NT2/D1 (cell line): ENCODE measurements around the gene P3H1.
"Not testable (repeated sequence)": the region's sequence is repeated elsewhere in the genome, so short reads cannot be mapped to it uniquely, and the experiment has no call there.

Experiments
- SUZ12 ChIP-seq: IDR thresholded peaks from 2 replicates; pipeline ENCODE4 v1.6.1; 2011; ENCODE audit not compliant: insufficient read length, insufficient read depth; ENCODE audit errors: extremely low read depth
- YY1 ChIP-seq: IDR thresholded peaks from 2 replicates; pipeline ENCODE4 v1.6.1; 2011; ENCODE audit not compliant: insufficient read length, insufficient read depth
- ZNF274 ChIP-seq: IDR thresholded peaks from 2 replicates; pipeline ENCODE4 v1.6.1; 2011; ENCODE audit warnings: mild to moderate bottlenecking, low read depth, low read length

GRCh38 chr1:42722403-42722802, 44.4 kb downstream of the P3H1 start:
- not testable (repeated sequence) for TF ChIP-seq YY1, SUZ12, ZNF274
